GM21786 (cell line): ENCODE measurements around the gene RBMS3.

ENCODE experiments used
- ATAC-seq: cut with Tn5 transposase; IDR thresholded peaks from one replicate; pipeline ENCODE4 v1.9.1; 2021; ENCODE audit not compliant: unreplicated experiment

RBMS3 gene

GRCh38 chr3:29559741-29560465 is 279.0 kb downstream of the RBMS3 start:
- ATAC-seq, result no peak

GRCh38 chr3:29561651-29562149 is 280.8 kb downstream of the RBMS3 start:
- no peak for ATAC-seq

DNA sequence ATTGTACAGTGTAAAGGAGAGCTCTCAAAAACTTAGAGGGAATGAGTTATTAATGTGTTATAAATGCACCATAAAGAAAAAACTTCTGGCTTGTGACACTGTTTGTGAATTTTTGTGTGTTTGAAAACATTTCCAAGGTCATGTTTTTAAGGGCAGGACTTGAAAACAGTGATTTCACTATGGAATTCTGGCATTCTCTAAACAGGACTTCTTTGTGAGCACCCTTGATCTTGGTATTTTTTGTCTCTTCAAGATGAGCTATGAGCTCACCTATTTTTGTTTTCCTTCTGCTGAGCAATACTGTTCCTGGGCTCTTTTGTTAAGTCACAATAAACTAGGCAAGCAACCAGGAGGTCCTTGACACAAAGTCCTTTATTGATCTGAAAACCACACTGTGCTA is 284.4 kb downstream of the RBMS3 start:
- no peak for ATAC-seq

GRCh38 chr3:29567501-29567900 is 286.6 kb downstream of the RBMS3 start:
- no peak for ATAC-seq

DNA sequence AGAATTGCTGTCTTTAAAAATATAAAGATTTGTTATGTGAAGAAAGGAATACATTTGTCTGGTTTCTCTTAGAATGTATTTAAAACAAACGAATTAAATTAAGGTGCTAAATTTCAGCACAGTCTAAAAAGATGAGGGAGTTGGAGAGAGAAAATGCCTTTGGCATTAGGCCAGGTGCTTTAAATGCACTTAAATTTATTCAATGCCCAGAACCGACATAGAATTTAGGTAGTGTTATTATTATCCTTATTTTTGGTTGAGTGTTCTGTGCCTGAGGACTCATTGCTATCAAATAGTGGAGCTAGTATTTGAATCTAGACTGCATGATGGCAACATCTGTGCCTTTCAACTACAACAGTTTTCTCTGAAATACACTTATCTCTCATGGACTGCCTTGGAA is 287.5 kb downstream of the RBMS3 start:
- no peak for ATAC-seq

- ATAC-seq, result no peak
Measured at GRCh38 chr3:29576181-29576580, 295.3 kb downstream of the RBMS3 start.

DNA sequence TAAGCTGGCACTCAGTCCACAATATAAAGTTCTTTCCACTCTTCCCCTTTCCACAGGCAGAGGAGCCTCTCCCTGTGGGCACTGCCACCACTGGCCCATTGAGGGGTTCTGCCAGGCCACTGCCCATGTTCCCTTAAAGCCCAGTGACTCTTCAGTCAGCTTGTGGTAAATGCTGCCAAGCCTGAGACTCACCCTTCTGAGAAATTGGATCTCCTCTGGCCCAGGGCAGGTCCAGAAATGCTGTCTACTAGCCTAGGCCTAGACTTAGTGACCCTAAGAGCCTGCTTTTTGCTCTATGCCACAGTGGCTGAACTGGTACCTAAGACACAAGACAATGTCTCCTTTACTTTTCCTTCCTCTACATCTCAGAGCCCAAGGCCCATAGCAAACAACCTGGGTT is 295.8 kb downstream of the RBMS3 start:
- ATAC-seq, result no peak

DNA sequence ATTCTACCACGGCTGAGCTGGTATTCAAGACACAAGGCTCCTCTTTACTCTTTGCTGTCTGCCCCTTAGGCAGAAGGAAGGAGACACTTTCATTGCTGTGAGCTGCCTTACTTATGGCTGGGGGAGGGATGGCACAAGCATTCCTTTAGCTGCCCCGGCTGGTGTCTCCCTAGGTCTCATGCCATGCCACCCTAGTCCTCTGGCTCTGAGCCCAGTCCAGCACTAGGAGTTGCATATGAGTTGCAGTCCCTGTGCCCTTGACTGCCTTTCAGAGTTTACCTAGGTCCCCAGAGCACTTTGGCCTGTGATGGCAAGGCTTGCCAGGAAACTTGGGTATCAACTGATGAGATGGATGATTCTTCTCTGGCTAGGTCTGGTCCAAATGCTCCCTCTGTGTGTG is 296.4 kb downstream of the RBMS3 start:
- no peak for ATAC-seq

- no peak for ATAC-seq
Measured at GRCh38 chr3:29581311-29581710, 300.4 kb downstream of the RBMS3 start.

DNA sequence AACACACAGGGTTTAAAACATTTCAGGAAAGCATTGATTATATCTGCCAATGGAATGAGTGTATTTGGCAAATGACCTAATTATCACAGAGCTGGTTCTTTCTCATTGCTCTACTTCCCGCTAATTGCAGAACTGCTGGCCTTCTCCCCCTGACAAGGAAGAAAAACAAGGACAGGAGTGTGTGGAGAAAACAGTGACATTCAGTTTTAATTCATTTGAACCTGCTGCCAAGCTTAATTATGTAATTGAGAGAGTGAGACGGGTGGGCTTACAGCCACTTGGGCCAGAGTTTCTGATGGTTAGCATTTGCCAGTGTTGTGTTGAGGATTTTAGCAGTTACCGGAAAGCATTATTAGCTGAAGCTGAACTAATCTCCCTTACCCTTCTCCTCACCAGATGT is 301.4 kb downstream of the RBMS3 start:
- ATAC-seq, result no peak

- no peak for ATAC-seq
Measured at GRCh38 chr3:29583861-29584260, 303.0 kb downstream of the RBMS3 start.

DNA sequence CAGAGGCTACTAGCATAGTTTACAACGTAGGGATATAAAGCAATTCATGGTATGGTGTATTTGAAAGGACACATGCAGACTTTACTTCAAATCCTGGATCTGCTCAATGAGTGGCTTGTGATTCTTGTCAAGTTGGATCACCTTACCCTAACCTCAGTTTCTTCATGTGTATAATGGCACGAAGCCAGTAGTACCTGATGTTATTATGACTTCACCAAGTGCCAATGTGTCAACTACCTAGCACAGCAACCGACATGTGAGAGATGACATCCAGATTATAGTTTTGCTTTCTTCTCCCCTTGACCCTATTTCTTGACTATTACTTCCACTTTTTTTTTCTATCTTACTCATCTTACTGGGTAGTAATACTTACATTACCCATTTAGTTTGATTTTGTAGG is 304.5 kb downstream of the RBMS3 start:
- ATAC-seq, result no peak

DNA sequence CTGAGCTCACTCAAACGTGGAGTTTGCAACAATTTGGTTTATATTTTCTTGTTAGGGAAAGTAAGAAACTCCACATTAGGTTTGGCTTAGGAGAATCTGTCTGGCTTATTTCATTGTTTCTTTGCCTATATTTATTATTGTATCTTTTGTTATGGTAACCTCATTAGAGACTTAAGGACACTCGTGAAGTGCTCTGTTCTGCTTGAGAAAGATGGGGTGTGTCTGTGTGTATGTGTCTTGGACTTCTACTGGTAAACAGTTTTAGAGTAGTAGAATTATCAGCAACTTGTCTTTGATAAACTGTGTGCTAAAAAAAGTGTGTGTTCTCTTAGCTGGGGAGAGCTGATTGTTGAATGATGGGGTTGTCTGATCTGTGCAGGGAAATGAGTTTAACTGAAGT is 306.5 kb downstream of the RBMS3 start:
- no peak for ATAC-seq

DNA sequence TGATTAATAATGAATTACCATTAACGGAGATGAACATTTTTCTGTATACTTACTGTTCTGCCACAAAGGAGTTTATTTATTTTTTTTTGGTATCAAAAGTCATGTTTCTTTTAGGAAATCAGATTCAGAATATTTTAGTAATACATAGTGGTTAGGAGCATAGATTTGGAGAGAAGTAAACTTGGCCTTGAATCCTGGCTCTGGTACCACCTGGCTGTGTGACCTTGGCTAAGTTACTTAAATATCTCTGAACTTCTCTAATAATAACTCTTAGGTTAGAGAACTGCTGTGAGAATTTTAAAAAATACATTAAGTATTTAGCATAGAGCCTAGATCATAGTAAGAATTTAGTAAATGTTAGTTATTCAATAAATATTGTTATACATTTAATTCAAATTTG is 309.1 kb downstream of the RBMS3 start:
- ATAC-seq, result no peak

GRCh38 chr3:29590461-29590860 is 309.6 kb downstream of the RBMS3 start:
- no peak for ATAC-seq

GRCh38 chr3:29591579-29591978 is 310.7 kb downstream of the RBMS3 start:
- no peak for ATAC-seq

DNA sequence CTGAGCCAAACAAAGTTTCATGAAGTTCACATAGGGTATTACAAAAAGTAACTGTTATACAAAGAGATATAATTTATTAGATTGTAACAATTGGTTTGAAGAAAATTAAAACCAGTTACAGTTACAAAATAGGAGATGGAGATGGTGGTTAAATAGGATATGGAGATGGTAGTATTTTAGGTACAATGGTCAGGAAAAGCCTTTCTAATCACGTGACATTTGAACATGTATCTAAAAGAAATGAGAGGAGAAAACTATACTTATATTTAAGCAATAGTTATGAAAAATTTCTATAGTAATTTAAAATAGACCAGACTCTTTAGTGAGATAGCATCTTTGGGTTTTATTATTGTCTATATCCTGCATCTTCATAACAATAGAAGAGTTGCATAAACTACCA is 312.9 kb downstream of the RBMS3 start:
- ATAC-seq, result no peak

- ATAC-seq, result no peak
Measured at GRCh38 chr3:29594261-29594660, 313.4 kb downstream of the RBMS3 start.

GRCh38 chr3:29597376-29598008 is 316.6 kb downstream of the RBMS3 start:
- no peak for ATAC-seq

GRCh38 chr3:29601861-29602585 is 321.2 kb downstream of the RBMS3 start:
- ATAC-seq, result no peak

DNA sequence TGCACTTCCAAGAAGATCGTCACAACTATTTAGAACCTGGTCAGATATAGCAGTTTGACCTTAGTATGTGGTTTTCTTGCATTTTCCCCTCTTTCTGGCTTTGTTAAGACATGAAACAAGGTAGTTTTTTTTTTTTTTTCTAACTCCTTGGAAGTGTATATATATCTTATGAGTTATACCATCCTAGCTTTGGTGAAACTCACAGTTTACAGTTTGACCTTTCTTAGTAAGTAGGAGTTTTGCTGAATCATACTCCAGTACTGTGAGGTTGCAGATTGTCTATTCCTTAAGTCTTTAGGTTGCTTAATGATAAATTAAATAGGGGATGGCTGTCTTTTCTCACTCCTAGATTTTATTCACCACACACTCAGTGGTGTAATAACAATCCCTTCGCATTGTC is 325.0 kb downstream of the RBMS3 start:
- no peak for ATAC-seq

- no peak for ATAC-seq
Measured at GRCh38 chr3:29606416-29606815, 325.5 kb downstream of the RBMS3 start.
